Measurements from ENCODE around the gene CYB561.
A peak's percentile ranks its signal among the peaks of the same experiment; 100 is the strongest.

The CYB561 gene

DNA sequence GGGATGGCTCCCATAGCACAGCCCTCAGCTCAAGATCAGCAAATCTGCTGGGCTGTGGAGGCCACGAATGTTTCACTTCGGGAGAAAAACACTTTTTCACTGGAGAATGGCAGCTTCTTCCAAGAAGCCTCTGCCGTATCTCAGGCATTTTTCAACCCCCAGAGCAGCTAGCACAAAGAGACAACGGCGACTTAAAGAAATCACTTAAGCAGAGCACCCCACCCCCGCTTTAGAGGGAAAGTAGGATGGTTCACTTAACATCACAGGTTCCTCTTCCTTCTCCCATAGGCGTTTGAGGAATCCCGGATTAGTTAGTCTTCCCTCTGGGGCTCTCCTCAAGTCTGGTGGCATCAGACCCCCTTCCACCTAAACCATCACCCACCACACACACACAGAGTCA lies 27.6 kb downstream of the CYB561 start:
- DNase-seq (ENCODE audit: extremely low read depth in 1 of 2, low read depth in 1 of 2), result no peak

DNA sequence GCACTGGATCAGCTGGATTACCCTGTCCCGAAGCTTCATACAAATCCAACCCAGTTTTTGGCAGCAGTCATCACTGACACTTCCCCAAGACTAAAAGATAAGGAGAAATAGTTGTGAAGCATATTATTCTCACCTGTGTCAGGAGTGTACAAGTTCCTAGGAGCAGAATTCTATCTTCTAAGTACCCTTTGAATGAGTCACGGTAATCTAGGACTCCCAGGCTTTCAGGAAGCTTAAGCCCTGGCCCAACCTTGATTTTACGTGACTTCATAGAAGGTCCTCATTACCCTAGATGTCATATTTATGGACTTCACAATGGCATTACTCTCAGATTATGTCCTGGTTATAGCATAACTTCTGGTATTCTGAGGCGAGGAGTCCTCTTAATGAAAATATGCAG lies 31.9 kb downstream of the CYB561 start:
- no peak for DNase-seq (ENCODE audit: extremely low read depth in 1 of 2, low read depth in 1 of 2)

DNA sequence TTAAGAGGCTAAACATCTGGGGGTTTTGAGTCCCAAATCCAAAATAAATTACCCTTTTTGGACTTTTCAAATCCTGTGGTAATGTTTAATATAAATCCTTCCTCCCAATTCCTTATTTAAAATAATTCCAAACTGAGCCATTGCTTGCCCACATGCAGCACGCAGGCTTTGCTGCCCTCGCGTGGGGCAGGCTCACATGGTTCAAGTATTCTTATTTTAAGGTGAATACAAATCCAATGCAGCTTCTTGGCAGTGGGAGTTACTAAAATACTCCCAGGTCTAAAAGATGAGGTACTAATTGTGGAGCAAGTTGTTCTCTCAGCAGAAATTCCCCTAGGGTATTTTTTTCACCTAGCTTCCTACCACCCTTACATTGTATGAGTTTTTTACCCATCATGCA lies 33.0 kb downstream of the CYB561 start:
- no peak for DNase-seq (ENCODE audit: extremely low read depth in 1 of 2, low read depth in 1 of 2)

DNA sequence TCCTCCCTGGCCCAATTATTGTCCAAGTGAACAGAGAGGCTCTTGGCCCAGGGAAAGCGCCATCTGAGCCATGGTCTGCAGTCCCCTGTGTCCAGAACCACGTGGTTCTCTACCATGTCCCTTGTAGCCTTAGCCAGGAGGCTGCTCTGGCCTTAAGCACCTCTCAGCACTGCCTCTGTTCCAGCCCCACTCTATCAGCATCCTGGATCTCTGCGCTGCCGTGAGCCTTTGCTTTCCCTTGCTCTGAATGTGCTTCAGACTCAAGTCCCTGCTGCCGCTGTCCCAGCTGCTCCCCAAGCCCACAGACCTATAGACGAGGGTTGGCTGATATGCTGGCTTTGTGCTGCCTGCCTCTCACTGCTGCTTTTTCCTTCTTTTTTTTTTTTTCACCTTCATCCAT lies 33.9 kb downstream of the CYB561 start:
- DNase-seq (ENCODE audit: extremely low read depth in 1 of 2, low read depth in 1 of 2), result no peak

DNA sequence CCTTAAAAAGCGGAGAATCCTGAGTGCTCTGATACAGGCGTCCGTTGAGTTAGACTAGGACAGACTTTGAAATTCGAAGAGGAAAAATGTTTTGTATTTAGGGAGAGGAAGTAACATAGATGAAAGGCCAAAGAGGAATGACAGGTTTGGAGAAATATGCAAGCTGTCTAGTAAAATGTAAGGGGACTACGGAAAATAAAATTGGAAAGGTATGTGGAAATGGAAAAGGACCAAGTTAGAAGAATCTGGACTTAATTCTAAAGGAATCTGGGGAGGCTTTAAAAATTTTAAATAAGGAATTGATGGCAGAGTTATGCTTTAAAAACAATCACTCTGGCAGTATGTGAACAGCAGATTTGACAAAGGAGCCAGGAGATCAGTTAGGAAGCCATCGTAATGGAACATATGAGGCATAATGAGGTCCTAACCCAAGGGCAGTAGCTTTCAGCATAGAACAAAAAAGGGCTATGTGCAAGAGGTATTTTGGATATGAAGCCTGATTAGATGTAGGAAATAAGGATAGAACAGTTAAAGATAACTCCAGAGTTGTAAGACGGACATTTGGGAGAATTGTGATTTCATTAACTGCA lies 38.3 kb downstream of the CYB561 start:
- no peak for DNase-seq (ENCODE audit: extremely low read depth in 1 of 2, low read depth in 1 of 2)

DNA sequence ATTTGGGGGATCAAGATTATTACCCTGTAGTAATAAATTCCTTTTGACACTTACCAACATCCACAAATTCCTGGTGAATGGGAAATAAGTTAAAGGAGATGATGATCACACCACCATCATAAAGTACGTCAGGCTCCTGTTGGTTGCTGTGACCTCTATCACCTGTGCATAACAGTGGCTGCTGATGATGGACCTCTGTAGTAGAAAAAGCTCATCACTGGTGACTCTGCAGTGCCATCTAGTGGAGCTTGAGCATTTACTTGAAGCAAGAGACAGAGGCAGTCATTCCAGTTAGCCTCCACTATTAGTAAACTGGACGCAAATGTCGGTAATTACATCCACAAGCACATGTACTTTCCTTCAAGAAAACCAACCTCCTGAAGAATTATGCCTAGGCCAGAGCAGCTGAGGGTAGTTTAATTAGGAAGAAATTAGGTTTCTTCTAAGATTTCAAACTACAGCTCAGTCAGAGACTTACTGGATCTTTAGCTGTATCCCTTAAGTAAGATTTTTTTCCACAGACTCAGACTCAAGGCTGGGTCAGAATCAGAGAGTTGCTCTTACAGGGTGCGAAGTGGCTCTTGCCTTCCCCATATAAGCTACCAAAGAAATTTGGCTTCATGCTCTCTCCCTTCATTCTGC lies 39.3 kb downstream of the CYB561 start:
- peak; percentile 22 to 59 for DNase-seq (ENCODE audit: extremely low read depth in 1 of 2, low read depth in 1 of 2)

DNA sequence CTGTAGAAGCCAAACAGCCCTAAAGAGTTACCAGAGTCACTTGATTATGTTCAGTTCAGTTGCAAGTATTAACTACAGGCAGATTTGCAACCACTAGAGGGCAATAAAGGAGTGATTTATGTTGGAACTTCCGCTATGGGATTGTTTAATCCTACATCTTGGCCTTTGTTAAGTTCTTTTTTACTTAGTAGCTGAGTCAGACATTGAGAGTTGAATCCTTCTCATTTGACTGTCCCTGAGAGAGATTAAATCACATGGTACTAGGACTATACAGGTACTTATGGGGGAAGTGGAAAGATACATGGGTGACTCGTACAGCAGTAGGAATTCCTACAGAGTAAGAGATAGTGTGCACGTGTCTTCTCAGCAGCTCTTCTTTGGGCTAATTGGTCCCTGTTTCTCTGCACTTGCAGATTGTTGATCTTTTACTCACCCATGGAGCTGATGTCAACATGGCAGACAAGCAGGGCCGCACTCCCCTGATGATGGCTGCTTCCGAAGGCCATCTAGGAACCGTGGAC lies 40.3 kb downstream of the CYB561 start:
- no peak for DNase-seq (ENCODE audit: extremely low read depth in 1 of 2, low read depth in 1 of 2)

DNA sequence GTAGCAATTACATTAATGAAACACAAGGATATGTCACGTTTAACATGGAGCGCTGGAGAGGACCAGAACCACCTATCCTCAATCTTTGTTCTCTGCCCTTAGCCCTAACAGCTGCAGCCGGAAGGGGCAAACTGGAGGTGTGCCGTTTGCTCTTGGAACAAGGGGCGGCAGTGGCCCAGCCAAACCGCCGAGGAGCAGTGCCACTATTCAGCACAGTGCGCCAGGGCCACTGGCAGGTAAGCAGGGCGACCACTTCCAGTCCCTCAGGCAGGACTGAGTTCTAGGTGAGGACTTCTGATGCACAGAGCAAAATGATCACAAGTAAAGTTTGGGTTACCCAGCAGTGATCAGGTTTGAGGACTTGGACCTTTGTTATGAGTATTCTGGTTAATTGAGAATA lies 41.1 kb downstream of the CYB561 start:
- DNase-seq (ENCODE audit: extremely low read depth in 1 of 2, low read depth in 1 of 2), result no peak

DNA sequence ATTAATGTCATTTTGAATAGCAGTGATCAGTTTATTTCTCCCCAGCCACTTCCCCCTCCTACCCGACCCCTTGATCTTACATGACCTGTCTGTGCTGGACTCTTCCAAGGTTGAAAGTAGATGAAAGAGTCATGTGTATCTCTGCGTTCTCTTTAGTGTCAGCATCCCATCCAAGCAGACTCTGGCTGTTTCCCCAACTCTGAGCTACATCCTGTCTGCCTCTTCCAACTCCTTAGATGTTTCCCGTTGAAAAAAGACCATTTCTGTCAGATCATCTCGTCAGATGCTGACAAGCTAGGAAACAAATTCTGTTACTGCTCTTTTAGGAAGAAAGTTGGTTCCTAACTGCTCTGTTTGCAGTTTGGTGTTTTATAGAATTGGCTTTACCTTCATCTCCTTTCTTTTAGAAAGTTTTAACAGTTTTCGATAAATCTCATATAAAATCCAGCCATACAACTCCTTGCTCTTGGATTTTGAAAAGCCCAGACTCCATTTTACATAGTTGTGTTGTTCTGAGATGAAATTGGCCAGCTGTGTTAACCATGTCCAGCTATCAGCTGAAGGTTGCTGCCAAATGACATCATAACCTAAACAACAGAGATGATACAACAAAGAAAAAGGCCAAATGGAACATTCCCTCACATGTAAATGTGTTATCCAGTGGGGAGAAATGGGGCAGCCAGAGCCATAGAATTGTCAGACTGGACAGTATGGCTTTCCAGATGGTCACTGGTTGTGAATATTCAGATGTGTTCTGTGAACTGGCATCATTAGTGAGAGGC lies 43.5 kb downstream of the CYB561 start:
- no peak for DNase-seq (ENCODE audit: extremely low read depth in 1 of 2, low read depth in 1 of 2)

DNA sequence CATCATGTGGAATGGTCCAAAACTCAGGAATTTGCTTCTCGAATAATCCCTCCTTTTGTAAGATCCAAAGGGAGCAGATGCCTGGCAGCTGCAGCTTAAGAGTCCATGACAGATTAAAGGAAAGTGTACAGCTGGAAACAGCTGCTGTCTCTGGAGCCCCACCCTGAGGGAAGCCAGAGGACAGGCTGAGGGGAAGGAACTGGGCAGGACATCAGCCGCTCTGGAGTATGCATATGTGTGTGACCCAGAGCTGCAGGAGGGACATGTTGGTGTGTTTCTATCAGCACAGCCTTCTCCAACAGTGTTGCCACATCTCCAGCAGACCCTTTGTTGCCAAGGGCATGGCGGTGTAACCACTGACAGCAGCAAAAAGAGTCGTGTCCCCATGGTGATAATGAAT lies 46.2 kb downstream of the CYB561 start:
- DNase-seq (ENCODE audit: extremely low read depth in 1 of 2, low read depth in 1 of 2), result no peak

DNA sequence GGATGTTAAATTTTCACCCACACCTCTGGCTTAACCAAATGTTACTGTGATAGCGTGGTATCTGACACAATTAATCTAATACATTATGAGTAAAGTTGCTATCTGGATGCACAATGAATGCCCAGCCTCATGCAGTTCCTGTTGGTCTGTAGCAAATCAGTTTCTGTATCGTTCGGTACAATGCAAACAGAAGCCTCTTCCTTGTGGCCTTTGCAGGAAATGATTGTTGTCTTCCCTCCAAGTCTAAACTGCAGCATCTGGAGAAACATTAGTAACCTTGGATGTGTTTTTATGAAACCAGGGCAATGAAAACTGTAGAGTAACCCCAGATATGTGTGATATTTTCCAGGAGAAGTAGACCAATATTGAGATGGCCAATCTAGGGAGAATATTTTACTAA lies 46.8 kb downstream of the CYB561 start:
- no peak for DNase-seq (ENCODE audit: extremely low read depth in 1 of 2, low read depth in 1 of 2)

DNA sequence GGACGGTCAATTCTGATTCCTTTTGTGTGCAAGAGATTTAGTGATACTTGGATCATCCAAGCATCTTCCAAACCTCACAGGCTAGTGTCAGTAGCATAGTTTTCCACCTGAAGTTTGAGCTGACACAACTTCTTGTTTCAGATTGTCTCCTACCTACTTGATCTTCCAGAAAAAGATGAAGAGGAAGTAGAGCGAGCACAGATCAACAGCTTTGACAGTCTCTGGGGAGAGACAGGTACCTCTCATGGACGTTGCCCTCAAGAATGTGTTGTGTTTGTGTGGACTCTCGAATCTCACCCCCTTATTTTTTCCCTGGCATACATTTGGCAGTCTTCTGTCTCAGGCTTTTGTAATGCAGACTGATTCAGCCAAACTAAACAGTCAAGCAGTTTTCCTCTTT lies 47.4 kb downstream of the CYB561 start:
- no peak for DNase-seq (ENCODE audit: extremely low read depth in 1 of 2, low read depth in 1 of 2)

DNA sequence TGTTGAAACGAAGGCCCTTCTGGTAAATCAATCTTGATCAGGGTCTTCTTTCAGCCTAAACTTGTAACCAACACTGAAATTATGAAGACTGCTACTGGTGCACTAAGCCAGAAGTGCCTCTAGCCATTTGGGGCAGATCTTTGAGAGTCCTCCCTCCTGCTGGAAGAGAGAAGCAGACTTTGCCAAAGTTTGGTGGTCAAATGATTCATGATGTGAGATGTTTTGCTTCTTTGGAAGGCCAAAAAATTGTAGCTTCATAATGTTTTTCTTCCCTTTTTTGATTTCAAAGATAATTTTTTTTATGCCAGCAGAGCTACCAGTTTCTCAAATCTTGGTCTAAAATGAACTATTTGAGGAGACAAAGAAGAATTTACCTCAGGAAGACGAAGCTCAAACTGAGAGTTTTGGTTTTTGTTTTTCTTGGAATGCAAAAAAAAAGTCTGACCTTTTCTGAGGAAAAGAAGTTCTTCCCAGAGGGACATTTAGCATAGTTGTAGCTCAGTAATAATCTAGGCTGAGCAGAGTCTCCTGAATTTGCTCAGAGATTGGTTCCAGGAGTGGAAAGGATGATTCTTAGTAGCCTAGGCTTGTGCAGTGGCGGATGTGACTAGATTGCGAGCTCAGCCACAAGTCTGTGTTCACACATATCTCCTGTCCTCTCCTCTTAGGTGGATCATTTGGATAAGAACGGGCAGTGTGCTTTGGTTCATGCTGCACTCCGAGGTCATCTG lies 50.9 kb downstream of the CYB561 start:
- no peak for DNase-seq (ENCODE audit: extremely low read depth in 1 of 2, low read depth in 1 of 2)

DNA sequence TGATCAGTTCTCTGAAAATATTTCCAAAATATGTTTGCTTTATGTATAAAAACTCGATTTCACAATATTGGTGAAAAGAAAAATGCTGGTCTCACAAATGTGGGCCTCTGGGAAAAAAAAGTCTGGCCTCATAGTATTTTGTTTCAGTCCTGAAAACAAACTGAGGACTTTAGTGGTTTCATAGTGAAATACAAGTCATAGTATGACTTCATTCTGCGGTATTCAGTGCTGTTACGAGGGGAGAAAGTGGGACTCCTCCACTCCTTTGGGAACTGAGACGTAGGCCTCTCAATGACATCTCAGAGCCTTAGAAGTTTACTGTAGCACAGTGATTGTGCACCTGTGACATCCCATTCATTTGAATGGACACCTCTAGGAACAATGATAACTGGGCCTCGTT lies 56.0 kb downstream of the CYB561 start:
- DNase-seq (ENCODE audit: extremely low read depth in 1 of 2, low read depth in 1 of 2), result no peak

DNA sequence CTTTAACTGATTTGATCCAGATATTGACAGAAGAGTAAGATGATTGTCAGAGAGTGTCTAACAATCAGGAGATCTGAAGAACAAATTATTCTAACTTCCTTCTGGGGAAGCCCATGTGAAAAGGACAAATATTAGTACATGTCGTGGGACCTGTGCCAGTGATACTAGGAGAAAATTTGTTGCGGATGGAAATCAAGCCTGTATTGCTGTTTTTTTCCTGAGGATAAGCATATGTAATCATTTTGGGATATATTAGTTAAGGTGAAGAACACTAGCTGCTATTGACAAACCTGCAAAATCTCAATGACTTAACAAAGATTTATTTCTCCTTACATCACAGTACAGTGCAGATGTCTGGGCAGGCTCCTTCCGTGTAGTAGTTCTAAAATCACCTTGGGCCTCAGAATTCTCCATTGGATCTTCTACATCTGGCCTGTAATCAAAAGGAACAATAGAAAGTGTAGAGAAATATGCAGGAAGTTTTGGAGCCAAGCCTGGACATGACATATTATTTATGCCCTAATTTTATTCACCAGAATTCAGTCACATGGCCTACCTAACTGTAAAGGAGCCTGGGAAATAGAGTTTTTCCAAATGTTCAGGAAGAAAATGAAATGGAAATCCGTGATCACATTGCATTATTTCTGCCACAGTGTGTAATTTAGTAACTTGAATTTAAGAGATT lies 58.3 kb downstream of the CYB561 start:
- DNase-seq (ENCODE audit: extremely low read depth in 1 of 2, low read depth in 1 of 2), result no peak

DNA sequence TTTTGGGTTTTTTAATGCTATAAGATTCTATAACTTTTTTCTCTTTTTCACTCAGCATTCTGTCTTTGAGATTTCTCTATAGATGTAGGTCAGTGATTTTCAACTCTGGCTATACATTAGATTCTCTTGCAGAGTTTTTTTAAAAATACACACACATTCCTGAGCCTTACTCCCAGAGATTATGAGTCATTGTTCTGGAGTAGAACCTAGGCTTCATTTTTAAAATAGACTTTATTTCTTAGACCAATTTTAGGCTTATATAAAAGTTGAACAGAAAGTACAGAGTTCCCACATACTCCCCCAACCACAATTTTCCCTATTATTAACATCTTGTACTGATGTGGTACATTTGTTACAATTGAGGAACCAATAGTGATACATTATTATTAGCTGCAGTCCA lies 63.3 kb downstream of the CYB561 start:
- no peak for DNase-seq (ENCODE audit: extremely low read depth in 1 of 2, low read depth in 1 of 2)

Measured in stimulated activated CD8-positive, alpha-beta memory T cell treated with anti-CD3 and anti-CD28 coated beads, Interleukin-7, amount 100 ng/mL, for 48 hours (primary cell).